Stimulated activated CD4-positive, alpha-beta T cell treated with anti-CD3 and anti-CD28 coated beads, Interleukin-2, amount 100 ng/mL, for 4 hours (primary cell): ENCODE results near the gene ZBTB43.

Source experiments
- DNase-seq: peaks from one replicate; pipeline ENCODE4 v3.0.0-alpha.2; 2020; ENCODE audit warnings: low read depth

ZBTB43 gene

DNA sequence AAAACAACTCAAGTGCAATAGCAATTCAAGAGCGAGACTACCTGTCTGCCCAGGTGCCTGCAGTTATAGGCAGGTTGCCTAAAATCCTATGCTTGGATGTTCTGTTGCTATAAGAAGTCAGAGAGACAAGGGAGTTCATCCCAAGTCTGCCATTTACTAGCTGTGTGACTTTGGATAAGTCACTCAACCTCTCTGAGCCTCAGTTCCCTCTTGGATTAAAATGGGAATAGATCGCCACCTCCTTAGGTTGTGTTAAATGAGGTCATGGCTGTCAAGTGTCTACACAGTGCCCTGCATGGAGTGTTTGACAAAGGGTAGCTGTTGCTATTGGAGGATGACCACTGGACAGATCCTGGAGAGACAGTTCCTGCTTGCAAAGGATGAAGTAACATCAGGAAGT, 54.3 kb downstream of the ZBTB43 start:
- no peak for DNase-seq

GRCh38 chr9:126860077-126860756, 55.4 kb downstream of the ZBTB43 start, which contains the start of gene ZBTB34:
ZBTB34 (plus strand) TSS chr9:126860639; CDS start chr9:126879400, 18,761 bp downstream.
- DNase-seq, result peak; percentile 67

GRCh38 chr9:126860757-126861466, 56.1 kb downstream of the ZBTB43 start:
- no peak for DNase-seq

GRCh38 chr9:126861707-126862103, 56.9 kb downstream of the ZBTB43 start:
- no peak for DNase-seq

DNA sequence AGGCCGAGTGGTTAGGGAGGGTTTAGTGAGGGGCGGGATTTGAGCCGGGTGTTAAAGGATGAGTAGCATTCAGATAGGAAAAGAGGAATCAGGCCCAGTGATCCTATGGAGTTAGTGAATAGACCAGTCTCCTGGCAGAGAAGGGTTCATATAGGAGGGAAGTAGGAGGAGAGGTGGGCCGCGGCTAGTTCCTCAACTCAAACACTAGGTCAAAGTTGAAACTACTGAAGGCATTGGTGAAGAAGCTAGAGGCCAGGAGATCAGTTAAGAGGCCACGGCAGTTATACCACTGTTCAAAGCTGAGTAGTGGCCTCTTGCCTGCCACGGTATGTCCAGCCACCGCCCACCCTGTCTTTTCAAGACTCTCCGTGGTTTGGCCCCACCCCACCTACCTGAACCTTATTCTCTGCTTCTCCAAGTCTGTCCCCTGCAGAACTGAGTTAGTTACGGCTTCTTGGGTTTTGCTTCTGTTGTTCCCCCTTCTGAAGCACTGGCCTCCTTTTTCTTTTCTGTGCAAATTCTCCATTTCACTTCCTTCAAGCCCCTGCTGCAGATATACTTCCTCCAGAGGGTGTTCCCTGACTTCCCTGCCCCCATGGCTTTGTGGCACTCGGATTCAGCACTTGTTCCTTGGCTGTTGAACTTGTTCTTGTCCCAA, 57.4 kb downstream of the ZBTB43 start:
- no peak for DNase-seq

DNA sequence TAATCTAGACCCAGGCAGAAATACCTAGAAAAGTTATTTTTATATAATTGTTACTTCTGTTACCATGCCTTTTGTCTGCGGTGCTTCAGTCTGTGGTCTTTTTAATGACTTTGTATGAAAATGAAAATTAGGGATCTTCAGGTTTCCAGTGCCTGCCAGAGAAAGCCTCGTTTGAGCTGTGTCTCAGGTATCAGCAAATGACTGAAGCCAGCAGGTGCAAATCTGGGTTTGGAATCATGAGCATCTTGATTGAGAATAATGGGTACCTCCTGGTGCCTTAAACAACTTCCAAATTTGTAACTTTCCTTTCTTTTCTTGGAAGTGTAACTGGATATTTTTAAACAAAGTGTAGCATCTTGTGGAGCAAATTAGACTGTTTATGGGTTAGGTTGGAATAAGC, 59.9 kb downstream of the ZBTB43 start:
- no peak for DNase-seq

DNA sequence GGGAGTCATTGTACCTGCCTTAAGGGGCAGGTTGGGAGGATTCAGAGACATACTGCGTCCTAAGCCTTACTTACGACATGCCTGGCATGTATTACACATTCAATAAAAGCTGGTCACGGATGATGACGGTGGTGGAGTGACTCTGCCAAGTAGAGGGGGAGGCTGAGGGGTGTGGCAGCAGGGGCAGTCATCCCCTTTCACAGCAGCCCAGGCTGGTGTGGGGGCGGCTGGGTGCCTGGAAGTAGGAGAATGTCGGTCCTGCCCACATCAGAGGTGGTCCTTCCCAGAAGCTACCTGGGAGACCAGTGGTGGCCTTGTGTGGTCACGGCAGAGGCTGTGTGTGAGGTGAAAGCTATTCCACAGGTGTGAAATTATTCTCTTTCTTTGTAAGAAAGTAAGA, 64.5 kb downstream of the ZBTB43 start:
- DNase-seq, result no peak

DNA sequence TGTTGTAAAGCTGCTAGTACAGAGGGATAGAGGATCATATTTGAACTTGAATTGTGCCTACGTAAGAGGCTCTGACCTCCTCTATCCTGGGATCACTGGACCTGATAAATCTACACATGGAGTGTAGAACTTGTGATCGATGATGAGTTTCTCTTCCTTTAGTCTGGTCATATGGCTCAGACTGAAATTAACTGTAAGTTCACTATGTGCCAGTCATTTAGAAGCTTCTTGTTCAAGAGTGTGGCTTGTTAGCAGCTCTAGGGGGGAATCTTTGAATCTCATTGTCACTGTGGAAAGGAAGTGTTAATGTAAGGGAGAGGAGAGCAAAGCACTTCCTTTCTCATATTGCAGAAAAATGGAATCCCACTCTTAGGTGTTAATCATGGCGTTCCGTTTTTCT, 67.7 kb downstream of the ZBTB43 start:
- no peak for DNase-seq

DNA sequence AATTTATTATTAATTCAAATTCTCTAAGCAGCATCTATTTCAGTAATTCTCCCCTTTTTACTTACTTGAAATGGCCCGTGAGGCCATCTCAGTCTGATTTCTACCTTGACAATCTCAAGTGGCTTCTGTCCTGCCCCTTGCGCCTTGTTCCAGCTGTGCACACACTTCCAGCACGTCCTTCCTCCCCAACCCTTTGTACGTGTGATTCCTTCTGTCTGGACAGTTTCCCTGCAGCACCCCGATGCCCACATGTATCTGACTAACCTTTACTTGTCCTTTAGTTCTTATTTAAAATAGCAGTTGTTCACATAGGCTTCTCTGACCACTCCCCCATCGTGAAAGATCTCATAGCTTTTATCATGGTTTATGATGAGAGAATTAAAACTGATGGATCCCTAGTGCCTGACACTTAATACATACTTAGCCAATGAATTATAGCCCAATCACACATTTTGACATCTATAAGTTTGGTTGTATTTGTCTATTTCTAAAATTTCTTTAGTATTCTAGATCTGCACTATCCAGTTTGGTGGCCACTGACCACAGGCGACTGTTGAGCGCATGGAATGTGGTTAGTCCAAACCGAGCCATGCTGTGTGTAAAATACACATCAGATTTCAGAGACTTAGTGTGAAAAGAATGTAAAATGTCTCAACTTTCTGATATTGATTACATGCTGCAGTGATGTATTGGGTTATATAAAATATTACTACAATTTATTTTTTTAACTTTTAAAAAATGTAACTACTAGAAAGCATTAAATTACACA, 69.9 kb downstream of the ZBTB43 start:
- DNase-seq, result no peak

DNA sequence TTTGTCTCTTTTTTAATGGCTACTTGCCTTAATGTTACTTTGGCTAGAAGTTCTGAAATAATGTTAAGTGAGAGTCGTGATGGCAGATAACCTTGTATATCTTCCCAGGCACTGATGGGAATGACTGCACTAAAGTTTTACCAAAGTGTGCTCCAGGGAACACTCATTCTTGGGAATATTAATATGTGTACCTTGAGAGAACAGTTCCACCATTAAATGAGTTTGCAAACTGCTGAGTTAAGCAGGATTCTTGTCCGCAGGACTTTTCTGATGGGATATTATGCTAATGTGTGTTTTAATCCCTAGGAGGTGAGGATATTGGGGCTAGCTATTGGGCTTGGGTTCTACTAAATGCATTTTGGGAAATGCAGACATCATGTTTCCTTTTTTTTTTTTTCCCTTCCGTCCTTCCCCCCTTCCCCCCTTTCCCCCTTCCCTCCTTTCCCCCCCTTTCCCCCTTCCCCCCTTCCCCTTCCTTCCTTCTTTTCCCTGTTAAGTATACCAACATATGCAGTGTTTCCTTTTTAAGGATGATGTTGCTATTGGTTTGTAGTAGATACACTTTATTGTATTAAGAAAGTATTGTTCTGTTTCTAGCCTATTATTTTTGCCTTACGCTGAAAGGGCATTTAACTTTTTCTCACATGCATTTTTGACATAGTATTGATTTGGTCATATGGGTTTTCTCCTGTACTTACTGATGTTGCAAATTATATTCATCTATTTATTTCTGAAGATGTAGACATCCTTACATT, 71.1 kb downstream of the ZBTB43 start:
- no peak for DNase-seq

DNA sequence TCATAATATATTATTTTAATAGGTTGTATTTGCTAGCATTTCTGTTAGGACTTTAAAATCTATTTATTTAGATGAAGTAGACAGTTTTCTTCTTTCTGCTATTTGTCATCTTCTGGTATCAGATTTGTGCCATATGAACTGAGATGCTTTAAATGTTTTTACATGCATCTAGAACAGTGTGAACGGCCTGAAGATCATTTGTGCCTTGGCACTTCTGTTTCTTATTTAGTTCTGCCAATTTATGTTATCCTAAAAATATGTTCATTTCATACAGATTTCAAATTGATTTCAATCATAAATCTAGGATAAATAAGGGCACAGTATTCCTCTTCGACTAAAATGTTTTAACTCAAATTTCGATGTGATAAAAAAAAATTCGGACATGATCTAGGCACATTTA, 71.7 kb downstream of the ZBTB43 start:
- no peak for DNase-seq

DNA sequence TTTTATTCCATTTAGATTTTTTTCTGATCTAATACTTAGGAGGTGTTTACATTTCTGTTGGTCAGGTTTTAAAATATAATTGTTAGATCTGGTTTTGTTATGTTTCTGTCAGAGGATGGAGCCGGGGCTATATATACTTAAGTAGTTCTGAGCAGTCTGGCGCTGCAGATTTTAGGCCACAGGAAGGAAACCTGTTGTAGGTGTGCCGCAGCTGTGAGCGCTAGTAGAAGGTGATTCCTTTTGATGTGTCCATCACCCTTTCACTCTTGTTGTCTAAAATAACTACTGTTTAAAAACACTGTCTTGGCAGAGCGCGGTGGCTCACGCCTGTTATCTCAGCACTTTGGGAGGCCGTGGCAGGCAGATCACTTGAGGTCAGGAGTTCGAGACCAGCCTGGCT, 72.6 kb downstream of the ZBTB43 start:
- no peak for DNase-seq

- no peak for DNase-seq
Observed at GRCh38 chr9:126879288-126879687, 74.4 kb downstream of the ZBTB43 start.

DNA sequence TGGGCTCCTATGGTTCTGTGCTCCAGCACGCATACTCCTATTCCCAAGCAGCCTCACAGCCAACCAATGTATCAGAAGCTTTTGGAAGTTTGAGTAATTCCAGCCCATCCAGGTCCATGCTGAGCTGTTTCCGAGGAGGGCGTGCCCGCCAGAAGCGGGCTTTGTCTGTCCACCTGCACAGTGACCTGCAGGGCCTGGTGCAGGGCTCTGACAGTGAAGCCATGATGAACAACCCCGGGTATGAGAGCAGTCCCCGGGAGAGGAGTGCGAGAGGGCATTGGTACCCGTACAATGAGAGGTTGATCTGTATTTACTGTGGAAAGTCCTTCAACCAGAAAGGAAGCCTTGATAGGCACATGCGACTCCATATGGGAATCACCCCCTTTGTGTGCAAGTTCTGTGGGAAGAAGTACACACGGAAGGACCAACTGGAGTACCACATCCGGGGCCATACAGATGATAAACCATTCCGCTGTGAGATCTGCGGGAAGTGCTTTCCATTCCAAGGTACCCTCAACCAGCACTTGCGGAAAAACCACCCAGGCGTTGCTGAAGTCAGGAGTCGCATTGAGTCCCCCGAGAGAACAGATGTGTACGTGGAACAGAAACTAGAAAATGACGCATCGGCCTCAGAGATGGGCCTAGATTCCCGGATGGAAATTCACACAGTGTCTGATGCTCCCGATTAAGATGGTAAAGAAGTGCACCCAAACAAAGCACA, 75.5 kb downstream of the ZBTB43 start:
- no peak for DNase-seq

- no peak for DNase-seq
Observed at GRCh38 chr9:126880947-126881332, 76.1 kb downstream of the ZBTB43 start.

DNA sequence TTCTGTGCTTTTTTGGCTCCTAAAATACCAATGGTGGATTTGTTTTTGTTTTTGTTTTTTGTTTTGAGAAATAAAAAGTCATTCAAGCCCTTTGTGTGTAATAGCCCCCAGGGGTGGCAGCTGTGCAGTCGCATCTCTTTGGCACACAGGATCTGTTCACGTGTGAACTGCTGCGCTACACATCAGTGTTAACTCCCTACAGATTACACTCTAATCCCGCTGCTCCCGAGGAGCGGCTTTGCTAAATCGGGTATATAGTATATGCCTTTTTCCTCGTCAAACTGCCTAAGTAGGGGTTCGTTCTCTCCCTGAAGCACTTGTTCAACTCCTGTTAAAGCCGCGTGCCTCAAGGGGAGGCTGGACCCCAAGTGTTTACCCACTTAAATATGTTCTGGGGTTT, 77.9 kb downstream of the ZBTB43 start:
- no peak for DNase-seq

- DNase-seq, result no peak
Observed at GRCh38 chr9:126883636-126884035, 78.8 kb downstream of the ZBTB43 start.

GRCh38 chr9:126885131-126885641, 80.3 kb downstream of the ZBTB43 start:
- DNase-seq, result no peak

DNA sequence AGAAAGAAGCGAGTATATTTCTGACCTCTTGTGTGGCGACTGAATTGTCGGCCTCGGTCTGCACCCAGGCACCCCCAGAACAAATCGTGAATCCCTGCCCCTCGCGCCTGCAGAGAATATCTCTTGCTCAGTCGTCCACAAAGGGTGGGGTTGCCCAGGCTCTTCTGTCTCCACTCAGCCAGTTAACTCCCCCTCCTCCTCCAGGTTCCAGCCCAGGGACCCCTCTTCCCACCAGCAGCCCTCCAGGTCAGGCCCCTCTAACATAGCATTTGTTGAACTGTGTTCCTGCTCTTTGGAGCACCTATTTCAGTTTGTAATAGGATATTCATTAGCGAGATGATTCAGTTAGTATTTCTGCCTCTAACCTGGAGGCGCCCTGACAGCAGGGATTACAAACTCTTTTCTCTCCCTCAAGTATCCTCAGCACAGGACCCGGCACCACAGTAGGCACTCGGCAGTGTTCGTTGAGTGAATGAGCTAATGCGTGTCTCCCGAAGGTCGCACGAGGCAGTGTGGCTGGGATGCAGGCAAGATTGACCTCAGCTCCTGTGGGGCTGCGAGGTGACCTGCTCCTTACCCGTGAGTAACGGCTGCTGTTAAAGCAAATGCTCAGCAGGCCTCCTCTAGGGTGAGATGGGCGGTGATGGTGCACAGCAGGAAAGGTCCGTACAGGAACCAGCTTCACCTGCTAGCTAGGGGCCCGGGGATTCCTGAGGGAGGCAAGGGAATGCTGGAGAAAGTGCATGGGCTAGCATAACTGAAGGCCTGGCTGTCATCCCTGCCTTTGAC, 81.4 kb downstream of the ZBTB43 start:
- DNase-seq, result no peak

GRCh38 chr9:126886897-126887296, 82.1 kb downstream of the ZBTB43 start:
- no peak for DNase-seq
